HL-60 (cell line): ENCODE data around the gene ALAD.

ENCODE experiments used
- DNase-seq, 2 experiments: peaks; one replicate each; pipeline ENCODE4 v3.0.0-alpha.2; 2010 to 2020; ENCODE audit warnings: low read depth in 1 of 2, low spot score in 1 of 2
- H3K27ac ChIP-seq: fragments of 250-450 bp; sonication (Bioruptor Pico); replicated peaks from 2 replicates; pipeline ENCODE4 v1.5.1; 2020; ENCODE audit warnings: mild to moderate bottlenecking, moderate library complexity
- H3K27me3 ChIP-seq: fragments of 250-450 bp; sonication (Bioruptor Pico); 2 replicates; pipeline ENCODE4 v1.5.1; 2021; ENCODE audit warnings: mild to moderate bottlenecking, moderate library complexity; ENCODE audit not compliant: insufficient read depth, poor library complexity, severe bottlenecking
- H3K4me3 ChIP-seq: replicated peaks from 2 replicates; pipeline ENCODE4 v1.5.1; 2011; ENCODE audit warnings: mild to moderate bottlenecking, control low read depth, low read length; ENCODE audit not compliant: insufficient read depth
- GABPA ChIP-seq: IDR thresholded peaks from 2 replicates; pipeline ENCODE4 v1.6.1; 2012; ENCODE audit warnings: low read depth
- POLR2AphosphoS5 ChIP-seq: IDR thresholded peaks from 2 replicates; pipeline ENCODE4 v1.6.1; 2012; ENCODE audit warnings: low read depth
- SPI1 ChIP-seq: IDR thresholded peaks from 2 replicates; pipeline ENCODE4 v1.6.1; 2012; ENCODE audit warnings: low read depth, mild to moderate bottlenecking, borderline replicate concordance
- TF ChIP-seq, protein P1 (sequence below): IDR thresholded peaks from one replicate; pipeline ENCODE4 v1.5.1; 2011; ENCODE audit warnings: low read length, control low read depth, inconsistent platforms; ENCODE audit not compliant: insufficient read depth
- TF ChIP-seq, protein P2 (sequence below): IDR thresholded peaks from 2 replicates; pipeline ENCODE4 v1.6.1; 2012; ENCODE audit warnings: low read depth; ENCODE audit not compliant: insufficient replicate concordance

ALAD gene

DNA sequence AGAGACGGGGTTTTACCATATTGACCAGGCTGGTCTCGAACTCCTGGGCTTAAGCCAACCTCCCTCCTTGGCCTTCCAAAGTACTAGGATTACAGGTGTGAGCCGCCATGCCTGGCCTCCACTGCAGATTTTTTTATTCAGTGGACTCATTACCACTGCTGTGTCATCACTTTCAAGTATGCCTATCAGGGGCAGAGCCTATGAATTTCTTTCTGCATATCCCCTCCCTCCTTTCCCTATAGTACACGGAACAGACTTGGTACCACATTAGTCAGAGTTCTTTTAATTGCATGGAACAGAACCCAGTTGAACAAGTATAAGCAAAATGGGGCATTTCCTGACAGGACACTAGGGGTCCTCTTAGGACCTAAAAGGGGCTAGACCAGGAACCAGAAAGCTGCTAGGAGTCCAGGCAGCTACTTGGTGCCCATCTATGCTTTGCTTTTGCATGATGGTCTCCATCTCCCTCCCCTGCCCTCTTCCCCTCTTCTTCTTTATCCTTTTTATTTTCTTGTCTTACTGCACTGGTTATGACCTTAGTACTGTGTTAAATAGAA lies 46.0 kb downstream of the ALAD start:
- H3K4me3 ChIP-seq: no peak overlapping the region
- H3K27me3 ChIP-seq: no peaks in the 10 kb centered on the region
- no peak overlapping the region for H3K27ac ChIP-seq
- no peak for DNase-seq
- no peak for TF ChIP-seq SPI1
- no peak for TF ChIP-seq POLR2AphosphoS5
- TF ChIP-seq, protein P1, sequence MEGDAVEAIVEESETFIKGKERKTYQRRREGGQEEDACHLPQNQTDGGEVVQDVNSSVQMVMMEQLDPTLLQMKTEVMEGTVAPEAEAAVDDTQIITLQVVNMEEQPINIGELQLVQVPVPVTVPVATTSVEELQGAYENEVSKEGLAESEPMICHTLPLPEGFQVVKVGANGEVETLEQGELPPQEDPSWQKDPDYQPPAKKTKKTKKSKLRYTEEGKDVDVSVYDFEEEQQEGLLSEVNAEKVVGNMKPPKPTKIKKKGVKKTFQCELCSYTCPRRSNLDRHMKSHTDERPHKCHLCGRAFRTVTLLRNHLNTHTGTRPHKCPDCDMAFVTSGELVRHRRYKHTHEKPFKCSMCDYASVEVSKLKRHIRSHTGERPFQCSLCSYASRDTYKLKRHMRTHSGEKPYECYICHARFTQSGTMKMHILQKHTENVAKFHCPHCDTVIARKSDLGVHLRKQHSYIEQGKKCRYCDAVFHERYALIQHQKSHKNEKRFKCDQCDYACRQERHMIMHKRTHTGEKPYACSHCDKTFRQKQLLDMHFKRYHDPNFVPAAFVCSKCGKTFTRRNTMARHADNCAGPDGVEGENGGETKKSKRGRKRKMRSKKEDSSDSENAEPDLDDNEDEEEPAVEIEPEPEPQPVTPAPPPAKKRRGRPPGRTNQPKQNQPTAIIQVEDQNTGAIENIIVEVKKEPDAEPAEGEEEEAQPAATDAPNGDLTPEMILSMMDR: no peak
- TF ChIP-seq, protein P2, sequence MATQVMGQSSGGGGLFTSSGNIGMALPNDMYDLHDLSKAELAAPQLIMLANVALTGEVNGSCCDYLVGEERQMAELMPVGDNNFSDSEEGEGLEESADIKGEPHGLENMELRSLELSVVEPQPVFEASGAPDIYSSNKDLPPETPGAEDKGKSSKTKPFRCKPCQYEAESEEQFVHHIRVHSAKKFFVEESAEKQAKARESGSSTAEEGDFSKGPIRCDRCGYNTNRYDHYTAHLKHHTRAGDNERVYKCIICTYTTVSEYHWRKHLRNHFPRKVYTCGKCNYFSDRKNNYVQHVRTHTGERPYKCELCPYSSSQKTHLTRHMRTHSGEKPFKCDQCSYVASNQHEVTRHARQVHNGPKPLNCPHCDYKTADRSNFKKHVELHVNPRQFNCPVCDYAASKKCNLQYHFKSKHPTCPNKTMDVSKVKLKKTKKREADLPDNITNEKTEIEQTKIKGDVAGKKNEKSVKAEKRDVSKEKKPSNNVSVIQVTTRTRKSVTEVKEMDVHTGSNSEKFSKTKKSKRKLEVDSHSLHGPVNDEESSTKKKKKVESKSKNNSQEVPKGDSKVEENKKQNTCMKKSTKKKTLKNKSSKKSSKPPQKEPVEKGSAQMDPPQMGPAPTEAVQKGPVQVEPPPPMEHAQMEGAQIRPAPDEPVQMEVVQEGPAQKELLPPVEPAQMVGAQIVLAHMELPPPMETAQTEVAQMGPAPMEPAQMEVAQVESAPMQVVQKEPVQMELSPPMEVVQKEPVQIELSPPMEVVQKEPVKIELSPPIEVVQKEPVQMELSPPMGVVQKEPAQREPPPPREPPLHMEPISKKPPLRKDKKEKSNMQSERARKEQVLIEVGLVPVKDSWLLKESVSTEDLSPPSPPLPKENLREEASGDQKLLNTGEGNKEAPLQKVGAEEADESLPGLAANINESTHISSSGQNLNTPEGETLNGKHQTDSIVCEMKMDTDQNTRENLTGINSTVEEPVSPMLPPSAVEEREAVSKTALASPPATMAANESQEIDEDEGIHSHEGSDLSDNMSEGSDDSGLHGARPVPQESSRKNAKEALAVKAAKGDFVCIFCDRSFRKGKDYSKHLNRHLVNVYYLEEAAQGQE: no peak
- TF ChIP-seq GABPA: no peak

DNA sequence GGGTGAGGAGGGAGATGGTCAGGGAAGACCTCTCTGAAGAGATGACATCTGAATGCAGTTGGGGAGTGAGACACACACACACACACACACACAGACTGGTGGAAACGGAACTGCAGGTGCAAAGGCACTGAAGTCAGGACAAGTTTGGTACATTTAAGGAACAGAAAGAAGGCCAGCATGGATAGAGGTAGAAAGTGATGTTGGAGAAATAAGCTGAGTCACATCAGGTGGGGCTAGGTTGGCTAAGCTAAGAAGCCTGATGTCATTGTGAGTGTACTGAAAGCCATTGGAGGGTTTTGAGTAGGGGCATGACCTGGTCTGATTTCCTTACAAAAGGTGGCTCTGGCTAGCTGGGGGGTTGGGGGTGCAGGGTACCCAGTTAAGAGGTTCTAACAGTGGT lies 48.7 kb downstream of the ALAD start:
- no peak overlapping the region for H3K4me3 ChIP-seq
- H3K27me3 ChIP-seq: no peaks in the 10 kb centered on the region
- H3K27ac ChIP-seq: no peak overlapping the region
- TF ChIP-seq, protein P1: no peak
- TF ChIP-seq, protein P2: no peak
- TF ChIP-seq GABPA (no peak), POLR2AphosphoS5 (no peak), SPI1 (no peak)
- no peak for DNase-seq

DNA sequence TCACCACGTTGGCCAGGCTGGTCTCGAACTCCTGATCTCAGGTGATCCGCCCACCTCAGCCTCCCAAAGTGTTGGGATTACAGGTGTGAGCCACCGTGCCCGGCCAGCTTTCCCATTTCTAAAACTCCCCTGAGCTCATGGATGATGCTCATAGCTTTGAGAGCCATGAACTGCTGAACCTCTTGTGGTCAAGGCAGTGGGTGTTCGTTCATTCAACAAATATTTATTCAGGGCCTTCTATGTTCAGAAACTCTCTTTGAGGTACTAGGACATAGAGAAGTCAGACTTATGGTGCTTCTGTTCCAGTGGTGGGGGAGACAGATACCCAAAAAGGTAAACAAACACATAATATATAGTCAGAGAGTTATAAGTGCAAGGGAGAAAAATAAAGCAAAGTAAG lies 49.1 kb downstream of the ALAD start:
- Histone ChIP-seq H3K27me3 (no peaks in the 10 kb centered on the region), H3K4me3 (no peak overlapping the region), H3K27ac (no peak overlapping the region; the same call in 1 of the 2 replicates)
- TF ChIP-seq, protein P1: no peak
- TF ChIP-seq POLR2AphosphoS5 (no peak), GABPA (no peak), SPI1 (no peak)
- TF ChIP-seq, protein P2: no peak
- no peak for DNase-seq
